Measurements from ENCODE around the gene SHQ1.

Gene SHQ1

DNA sequence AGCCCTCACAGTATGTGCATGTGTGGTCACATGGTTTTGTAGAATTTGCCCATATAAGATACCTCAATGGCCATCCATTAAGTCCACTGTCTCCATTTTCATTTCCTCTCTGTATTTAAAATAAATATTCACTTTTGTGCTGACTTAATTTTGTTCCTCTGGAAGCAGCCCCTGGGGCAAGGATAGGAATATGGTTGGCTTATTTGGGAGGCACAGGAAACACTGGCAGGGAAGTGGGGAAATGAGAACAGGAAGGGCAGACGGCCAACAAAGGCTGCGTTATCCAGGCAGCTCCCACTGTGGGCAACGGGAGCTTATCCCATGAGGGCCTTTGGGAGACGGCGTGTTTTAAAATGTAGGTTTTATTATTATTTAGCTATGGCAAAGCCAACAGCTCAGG lies 148.6 kb downstream of the SHQ1 start:
- TF ChIP-seq, protein P1, sequence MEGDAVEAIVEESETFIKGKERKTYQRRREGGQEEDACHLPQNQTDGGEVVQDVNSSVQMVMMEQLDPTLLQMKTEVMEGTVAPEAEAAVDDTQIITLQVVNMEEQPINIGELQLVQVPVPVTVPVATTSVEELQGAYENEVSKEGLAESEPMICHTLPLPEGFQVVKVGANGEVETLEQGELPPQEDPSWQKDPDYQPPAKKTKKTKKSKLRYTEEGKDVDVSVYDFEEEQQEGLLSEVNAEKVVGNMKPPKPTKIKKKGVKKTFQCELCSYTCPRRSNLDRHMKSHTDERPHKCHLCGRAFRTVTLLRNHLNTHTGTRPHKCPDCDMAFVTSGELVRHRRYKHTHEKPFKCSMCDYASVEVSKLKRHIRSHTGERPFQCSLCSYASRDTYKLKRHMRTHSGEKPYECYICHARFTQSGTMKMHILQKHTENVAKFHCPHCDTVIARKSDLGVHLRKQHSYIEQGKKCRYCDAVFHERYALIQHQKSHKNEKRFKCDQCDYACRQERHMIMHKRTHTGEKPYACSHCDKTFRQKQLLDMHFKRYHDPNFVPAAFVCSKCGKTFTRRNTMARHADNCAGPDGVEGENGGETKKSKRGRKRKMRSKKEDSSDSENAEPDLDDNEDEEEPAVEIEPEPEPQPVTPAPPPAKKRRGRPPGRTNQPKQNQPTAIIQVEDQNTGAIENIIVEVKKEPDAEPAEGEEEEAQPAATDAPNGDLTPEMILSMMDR (conservative IDR thresholded peaks at IDR 0.05; ENCODE audit: low read depth): no peak
- no peak overlapping the region for H3K27ac ChIP-seq
- no peak for DNase-seq (ENCODE audit: low spot score)
- CTCF ChIA-PET: no interaction called here
- POLR2A ChIA-PET (ENCODE audit: low non-redundant PET): no interaction called here

Measured in RWPE1 (cell line).